ENCODE measurements around the gene CABCOCO1. TPM values are rescaled to one million over a fixed set of nuclear protein-coding genes. Genes with fewer than 3 reads are reported as not detected.

Gene CABCOCO1
- polyA plus RNA-seq, 3 donors from 2014 or later, result not detected

DNA sequence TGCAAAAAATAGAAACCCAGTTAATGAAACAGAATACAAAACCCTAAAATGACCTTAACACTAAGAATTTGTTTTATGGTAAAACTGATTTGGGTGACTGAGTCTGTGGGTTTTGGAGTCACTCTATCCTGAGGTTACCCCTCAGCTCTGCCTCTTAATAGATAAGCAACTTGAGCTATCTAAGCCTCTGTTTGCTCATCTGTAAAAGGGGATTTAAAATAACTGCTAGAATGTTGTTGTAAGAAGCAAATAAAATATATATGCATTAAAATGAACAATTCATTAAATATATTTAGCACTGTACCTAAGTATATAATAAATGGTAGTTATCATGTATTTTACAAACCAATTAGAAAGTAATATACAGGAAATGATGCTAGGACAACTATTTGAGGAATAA lies 115.4 kb downstream of the CABCOCO1 start:
- no peaks in the 10 kb centered on the region for H3K36me3 Mint-ChIP-seq
- peaks cover 6 to 12% of the 10 kb centered on the region in 2 donors for H3K4me1 Mint-ChIP-seq
- H3K27ac Mint-ChIP-seq, result no peak overlapping the region
- H3K4me3 Mint-ChIP-seq, result no peak overlapping the region
- no peaks in the 10 kb centered on the region for H3K9me3 Mint-ChIP-seq
- peaks cover 0 to 2% (median 0%) of the 10 kb centered on the region in 3 donors for H3K27me3 Mint-ChIP-seq (ENCODE audit: low read depth in 3 of 3)
- no peak for DNase-seq

- DNase-seq, result no peak
- Mint-ChIP-seq H3K27me3 (ENCODE audit: low read depth in 3 of 3) (no peaks in the 10 kb centered on the region), H3K36me3 (no peaks in the 10 kb centered on the region), H3K4me1 (peaks cover 6 to 12% of the 10 kb centered on the region in 2 donors), H3K9me3 (no peaks in the 10 kb centered on the region), H3K27ac (peak overlapping the region in 1 of 6 donors; percentile 20), H3K4me3 (no peak overlapping the region)
These were observed 116.5 kb downstream of the CABCOCO1 start for GRCh38 chr10:61779276-61779675.

GRCh38 chr10:61779950-61780659 lies 117.4 kb downstream of the CABCOCO1 start:
- Mint-ChIP-seq H3K36me3 (no peaks in the 10 kb centered on the region), H3K4me3 (peak overlapping the region in 1 of 5 donors; percentile 29), H3K27me3 (ENCODE audit: low read depth in 3 of 3) (no peaks in the 10 kb centered on the region), H3K27ac (peak overlapping the region in 1 of 6 donors; percentile 44), H3K9me3 (no peaks in the 10 kb centered on the region), H3K4me1 (peaks cover 6 to 12% of the 10 kb centered on the region in 2 donors)
- peak; percentile 4 to 22 (median 7) for DNase-seq

- no peak for DNase-seq
- peaks cover 6 to 12% of the 10 kb centered on the region in 2 donors for H3K4me1 Mint-ChIP-seq
- H3K4me3 Mint-ChIP-seq, result no peak overlapping the region
- H3K36me3 Mint-ChIP-seq, result no peaks in the 10 kb centered on the region
- no peaks in the 10 kb centered on the region for H3K9me3 Mint-ChIP-seq
- no peaks in the 10 kb centered on the region for H3K27me3 Mint-ChIP-seq (ENCODE audit: low read depth in 3 of 3)
- no peak overlapping the region for H3K27ac Mint-ChIP-seq
These were observed 118.0 kb downstream of the CABCOCO1 start for GRCh38 chr10:61780732-61781131.

GRCh38 chr10:61781969-61782403 lies 119.3 kb downstream of the CABCOCO1 start:
- Mint-ChIP-seq H3K9me3 (no peaks in the 10 kb centered on the region), H3K27ac (no peak overlapping the region), H3K4me3 (no peak overlapping the region), H3K4me1 (peaks cover 6 to 20% of the 10 kb centered on the region in 2 donors), H3K27me3 (ENCODE audit: low read depth in 3 of 3) (no peaks in the 10 kb centered on the region), H3K36me3 (no peaks in the 10 kb centered on the region)
- DNase-seq, result no peak

DNA sequence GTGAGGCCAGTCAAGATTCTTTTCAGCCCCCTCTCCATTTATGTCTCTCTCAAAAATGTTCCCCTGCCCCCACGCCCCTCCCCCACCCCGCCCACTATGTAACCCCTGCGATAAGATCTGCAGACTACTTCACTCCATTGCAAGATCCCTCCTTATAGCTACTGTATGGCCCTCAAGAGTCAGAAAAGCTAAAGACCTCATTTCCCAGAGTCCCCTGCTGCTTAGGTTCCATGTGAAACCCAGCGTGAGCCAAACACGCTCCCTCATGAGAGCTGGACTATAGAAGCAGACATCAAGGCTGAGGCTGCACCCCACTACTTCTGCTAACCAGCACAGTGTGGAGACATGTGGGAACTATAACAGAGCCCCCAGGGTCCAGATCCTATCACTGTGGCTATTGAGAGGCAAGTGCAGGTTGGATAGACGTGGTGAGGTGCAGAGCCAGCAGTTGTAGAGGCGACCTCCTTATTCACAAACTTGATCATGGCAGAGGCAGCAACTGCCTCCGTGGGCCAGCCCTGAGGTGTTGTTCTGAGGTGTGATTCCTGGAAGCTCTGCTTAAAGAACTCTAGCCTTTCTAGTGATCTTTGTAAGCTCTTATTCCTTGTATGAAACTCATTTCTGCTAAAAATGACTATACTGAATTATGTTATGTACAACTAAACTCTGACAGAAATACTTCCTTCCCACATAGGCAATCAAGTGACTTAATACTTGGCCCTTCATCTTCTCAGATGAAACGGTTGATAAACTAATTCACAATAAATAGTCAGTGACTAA lies 121.8 kb downstream of the CABCOCO1 start:
- peaks cover 6 to 24% of the 10 kb centered on the region in 2 donors for H3K4me1 Mint-ChIP-seq
- H3K36me3 Mint-ChIP-seq, result no peaks in the 10 kb centered on the region
- H3K27ac Mint-ChIP-seq, result no peak overlapping the region
- H3K9me3 Mint-ChIP-seq, result no peaks in the 10 kb centered on the region
- H3K4me3 Mint-ChIP-seq, result no peak overlapping the region
- DNase-seq, result no peak
- H3K27me3 Mint-ChIP-seq (ENCODE audit: low read depth in 3 of 3), result no peaks in the 10 kb centered on the region

DNA sequence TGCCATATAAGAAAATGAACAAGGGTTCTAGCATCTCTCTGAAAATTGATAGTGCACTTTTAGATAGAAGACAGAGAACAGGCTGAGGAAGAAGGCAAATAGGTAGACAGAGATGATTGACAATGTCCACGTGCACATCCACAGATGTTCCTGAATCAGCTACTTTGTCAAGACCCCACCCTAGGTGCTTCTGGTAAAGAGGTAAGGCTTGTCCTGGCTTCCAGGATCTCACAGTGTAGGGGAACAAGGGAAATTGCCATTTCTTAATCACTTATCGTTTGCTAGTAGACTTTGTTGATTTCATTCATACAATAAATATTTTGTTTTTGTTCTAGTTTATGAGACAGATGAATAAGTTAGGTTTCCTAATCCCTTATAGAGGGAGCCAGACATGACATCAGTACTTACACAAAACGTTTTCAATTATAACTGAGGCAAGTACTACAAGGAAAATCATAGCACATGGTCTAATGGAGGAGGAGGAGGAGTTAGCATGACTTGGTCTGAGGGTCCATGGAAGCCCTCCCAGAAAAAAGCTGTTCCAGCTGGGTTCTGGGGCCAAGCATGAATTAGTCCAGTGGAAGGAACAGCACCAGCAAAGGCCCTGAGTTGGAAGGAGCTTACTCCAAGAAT lies 122.9 kb downstream of the CABCOCO1 start:
- no peak overlapping the region for H3K4me3 Mint-ChIP-seq
- DNase-seq, result no peak
- H3K9me3 Mint-ChIP-seq, result no peaks in the 10 kb centered on the region
- no peak overlapping the region for H3K27ac Mint-ChIP-seq
- H3K36me3 Mint-ChIP-seq, result no peaks in the 10 kb centered on the region
- peaks cover 0 to 13% of the 10 kb centered on the region in 2 donors for H3K4me1 Mint-ChIP-seq
- no peaks in the 10 kb centered on the region for H3K27me3 Mint-ChIP-seq (ENCODE audit: low read depth in 3 of 3)

GRCh38 chr10:61786728-61787127 lies 124.0 kb downstream of the CABCOCO1 start:
- Mint-ChIP-seq H3K27ac (no peak overlapping the region), H3K9me3 (no peaks in the 10 kb centered on the region), H3K4me1 (peaks cover 0 to 12% of the 10 kb centered on the region in 2 donors), H3K27me3 (ENCODE audit: low read depth in 3 of 3) (peaks cover 0 to 4% (median 0%) of the 10 kb centered on the region in 3 donors), H3K4me3 (no peak overlapping the region), H3K36me3 (no peaks in the 10 kb centered on the region)
- DNase-seq, result no peak

GRCh38 chr10:61787170-61787569 lies 124.4 kb downstream of the CABCOCO1 start:
- no peak overlapping the region for H3K4me3 Mint-ChIP-seq
- peaks cover 0 to 4% (median under 1%) of the 10 kb centered on the region in 3 donors for H3K27me3 Mint-ChIP-seq (ENCODE audit: low read depth in 3 of 3)
- H3K4me1 Mint-ChIP-seq, result peaks cover 0 to 12% of the 10 kb centered on the region in 2 donors
- no peak overlapping the region for H3K27ac Mint-ChIP-seq
- DNase-seq, result no peak
- H3K36me3 Mint-ChIP-seq, result no peaks in the 10 kb centered on the region
- H3K9me3 Mint-ChIP-seq, result no peaks in the 10 kb centered on the region

- Mint-ChIP-seq H3K9me3 (no peaks in the 10 kb centered on the region), H3K27ac (no peak overlapping the region), H3K27me3 (ENCODE audit: low read depth in 3 of 3) (peaks cover 0 to 4% (median 1%) of the 10 kb centered on the region in 3 donors), H3K36me3 (no peaks in the 10 kb centered on the region), H3K4me3 (no peak overlapping the region), H3K4me1 (peaks cover 0 to 12% of the 10 kb centered on the region in 2 donors)
- no peak for DNase-seq
These were observed 126.3 kb downstream of the CABCOCO1 start for GRCh38 chr10:61789031-61789430.

- Mint-ChIP-seq H3K27me3 (ENCODE audit: low read depth in 3 of 3) (peaks cover 0 to 4% (median 4%) of the 10 kb centered on the region in 3 donors), H3K27ac (no peak overlapping the region), H3K4me3 (no peak overlapping the region)
These were observed 128.5 kb downstream of the CABCOCO1 start for GRCh38 chr10:61791216-61791615.

GRCh38 chr10:61792097-61792716 lies 129.5 kb downstream of the CABCOCO1 start:
- Mint-ChIP-seq H3K36me3 (no peaks in the 10 kb centered on the region), H3K4me1 (peaks cover 0 to 2% of the 10 kb centered on the region in 2 donors), H3K4me3 (no peak overlapping the region), H3K27me3 (ENCODE audit: low read depth in 3 of 3) (peaks cover 0 to 4% (median 4%) of the 10 kb centered on the region in 3 donors), H3K27ac (no peak overlapping the region), H3K9me3 (no peaks in the 10 kb centered on the region)
- DNase-seq, result no peak

More at GRCh38 chr10:61791216-61791615, 128.5 kb downstream of the CABCOCO1 start:
- no peak for DNase-seq
- Mint-ChIP-seq H3K4me1 (peaks cover 0 to 12% of the 10 kb centered on the region in 2 donors), H3K36me3 (no peaks in the 10 kb centered on the region), H3K9me3 (no peaks in the 10 kb centered on the region)

DNA sequence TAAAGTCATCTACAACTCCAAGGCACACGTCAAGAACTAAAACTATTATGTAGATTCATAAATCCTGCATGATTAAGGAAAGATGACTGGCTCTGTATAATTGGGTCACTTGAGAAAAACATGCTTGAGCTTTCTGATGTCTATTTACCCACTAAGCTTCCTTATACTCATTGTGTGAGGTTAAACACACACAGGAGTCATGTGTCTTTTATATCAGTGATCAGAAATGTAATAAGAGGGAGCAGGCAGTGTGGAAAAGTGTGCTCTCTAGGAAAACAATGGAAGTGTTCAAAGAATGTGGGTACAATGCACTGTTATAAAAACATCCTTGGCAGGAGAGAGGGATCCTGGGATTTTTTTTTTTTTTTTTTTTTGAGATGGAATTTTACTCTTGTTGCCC lies 130.2 kb downstream of the CABCOCO1 start:
- H3K4me3 Mint-ChIP-seq, result no peak overlapping the region
- DNase-seq, result no peak
- H3K27me3 Mint-ChIP-seq (ENCODE audit: low read depth in 3 of 3), result peaks cover 0 to 4% (median 4%) of the 10 kb centered on the region in 3 donors
- no peak overlapping the region for H3K27ac Mint-ChIP-seq
- no peaks in the 10 kb centered on the region for H3K4me1 Mint-ChIP-seq
- no peaks in the 10 kb centered on the region for H3K36me3 Mint-ChIP-seq
- H3K9me3 Mint-ChIP-seq, result no peaks in the 10 kb centered on the region

All from immature natural killer cell (primary cell).